ENCODE results near the gene OR11G2. TPM values are rescaled to one million over a fixed set of nuclear protein-coding genes. Genes with fewer than 3 reads are reported as not detected.
"Not testable (repeated sequence)": the region's sequence is repeated elsewhere in the genome, so short reads cannot be mapped to it uniquely, and the experiment has no call there.

The OR11G2 gene
- total RNA-seq, 2 experiments from 2014 or later: not detected

GRCh38 chr14:20164462-20164861 is 26.2 kb upstream of the OR11G2 start:
- CTCF ChIA-PET (ENCODE audit: unreplicated experiment): no interaction called here
- TF ChIP-seq, protein P1, sequence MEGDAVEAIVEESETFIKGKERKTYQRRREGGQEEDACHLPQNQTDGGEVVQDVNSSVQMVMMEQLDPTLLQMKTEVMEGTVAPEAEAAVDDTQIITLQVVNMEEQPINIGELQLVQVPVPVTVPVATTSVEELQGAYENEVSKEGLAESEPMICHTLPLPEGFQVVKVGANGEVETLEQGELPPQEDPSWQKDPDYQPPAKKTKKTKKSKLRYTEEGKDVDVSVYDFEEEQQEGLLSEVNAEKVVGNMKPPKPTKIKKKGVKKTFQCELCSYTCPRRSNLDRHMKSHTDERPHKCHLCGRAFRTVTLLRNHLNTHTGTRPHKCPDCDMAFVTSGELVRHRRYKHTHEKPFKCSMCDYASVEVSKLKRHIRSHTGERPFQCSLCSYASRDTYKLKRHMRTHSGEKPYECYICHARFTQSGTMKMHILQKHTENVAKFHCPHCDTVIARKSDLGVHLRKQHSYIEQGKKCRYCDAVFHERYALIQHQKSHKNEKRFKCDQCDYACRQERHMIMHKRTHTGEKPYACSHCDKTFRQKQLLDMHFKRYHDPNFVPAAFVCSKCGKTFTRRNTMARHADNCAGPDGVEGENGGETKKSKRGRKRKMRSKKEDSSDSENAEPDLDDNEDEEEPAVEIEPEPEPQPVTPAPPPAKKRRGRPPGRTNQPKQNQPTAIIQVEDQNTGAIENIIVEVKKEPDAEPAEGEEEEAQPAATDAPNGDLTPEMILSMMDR (conservative IDR thresholded peaks at IDR 0.05; ENCODE audit: low read length): no peak
- no peak for TF ChIP-seq EZH2phosphoT487 (IDR thresholded peaks at IDR 0.05; ENCODE audit: borderline replicate concordance, low read depth, low read length)
- no peaks in the 10 kb centered on the region for H3K9me3 ChIP-seq (ENCODE audit: low read length)
- H2AFZ ChIP-seq (ENCODE audit: low read length): no peak overlapping the region
- H3K4me3 ChIP-seq (ENCODE audit: low read depth, low read length, poor library complexity, severe bottlenecking): no peak overlapping the region
- no peaks in the 10 kb centered on the region for H3K36me3 ChIP-seq (ENCODE audit: insufficient read depth, low read length)
- POLR2A ChIA-PET: no interaction called here
- no peaks in the 10 kb centered on the region for H3K4me1 ChIP-seq (ENCODE audit: insufficient read depth, low read length, poor library complexity, severe bottlenecking)
- no peak for DNase-seq (ENCODE audit: low spot score)
- no peak overlapping the region for H3K4me2 ChIP-seq (ENCODE audit: low read length)
- H4K20me1 ChIP-seq (ENCODE audit: insufficient read depth, low read length): no peaks in the 10 kb centered on the region
- H3K27ac ChIP-seq (ENCODE audit: low read depth, low read length, poor library complexity, severe bottlenecking): no peak overlapping the region
- BruUV-seq (replicated peaks): no TSS peak
- H3K9me2 ChIP-seq (ENCODE audit: insufficient read depth, low read length): no peaks in the 10 kb centered on the region
- H3K79me2 ChIP-seq (ENCODE audit: insufficient read depth, low read depth, low read length): no peaks in the 10 kb centered on the region
- intact Hi-C loops (cut with micrococcal nuclease; ENCODE audit: unreplicated experiment): no loop called here

- no peak overlapping the region for H3K4me2 ChIP-seq (ENCODE audit: low read length)
- H3K27ac ChIP-seq (ENCODE audit: low read depth, low read length, poor library complexity, severe bottlenecking): no peak overlapping the region
- no peaks in the 10 kb centered on the region for H3K9me2 ChIP-seq (ENCODE audit: insufficient read depth, low read length)
- ChIA-PET POLR2A (no interaction called here), CTCF (ENCODE audit: unreplicated experiment) (no interaction called here)
- no peaks in the 10 kb centered on the region for H3K9me3 ChIP-seq (ENCODE audit: low read length)
- intact Hi-C loops (cut with micrococcal nuclease; ENCODE audit: unreplicated experiment): no loop called here
- TF ChIP-seq, protein P1 (conservative IDR thresholded peaks at IDR 0.05; ENCODE audit: low read length): no peak
- TF ChIP-seq EZH2phosphoT487 (IDR thresholded peaks at IDR 0.05; ENCODE audit: borderline replicate concordance, low read depth, low read length): no peak
- no peaks in the 10 kb centered on the region for H3K36me3 ChIP-seq (ENCODE audit: insufficient read depth, low read length)
- H3K4me3 ChIP-seq (ENCODE audit: low read depth, low read length, poor library complexity, severe bottlenecking): no peak overlapping the region
- no peak overlapping the region for H2AFZ ChIP-seq (ENCODE audit: low read length)
- H3K79me2 ChIP-seq (ENCODE audit: insufficient read depth, low read depth, low read length): no peaks in the 10 kb centered on the region
- no peaks in the 10 kb centered on the region for H3K4me1 ChIP-seq (ENCODE audit: insufficient read depth, low read length, poor library complexity, severe bottlenecking)
- DNase-seq (ENCODE audit: low spot score): no peak
- no peaks in the 10 kb centered on the region for H4K20me1 ChIP-seq (ENCODE audit: insufficient read depth, low read length)
- no TSS peak for BruUV-seq (replicated peaks)
Measured at GRCh38 chr14:20167091-20167490, 23.6 kb upstream of the OR11G2 start.

DNA sequence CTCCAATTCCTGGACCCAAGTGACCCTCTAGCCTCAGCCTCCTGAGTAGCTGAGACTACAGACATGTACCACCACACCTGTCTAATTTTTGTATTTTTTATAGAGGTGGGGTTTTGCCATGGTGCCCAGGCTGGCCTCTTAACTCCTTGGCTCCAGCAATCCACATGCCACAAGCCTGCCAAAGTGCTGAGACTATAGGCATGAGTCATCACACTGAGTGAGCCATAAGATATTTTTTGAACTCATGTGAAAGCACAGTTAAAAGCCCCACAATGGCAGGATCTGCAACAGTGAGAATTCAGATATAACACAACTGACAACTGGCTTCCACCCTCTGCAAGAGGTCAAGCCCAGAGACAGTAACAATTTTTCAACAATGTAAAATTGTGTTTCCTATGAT is 20.8 kb upstream of the OR11G2 start:
- H3K4me2 ChIP-seq (ENCODE audit: low read length); DNase-seq (ENCODE audit: low spot score); intact Hi-C loops (cut with micrococcal nuclease; ENCODE audit: unreplicated experiment); H3K9me2 ChIP-seq (ENCODE audit: insufficient read depth, low read length); CTCF ChIA-PET (ENCODE audit: unreplicated experiment); H3K36me3 ChIP-seq (ENCODE audit: insufficient read depth, low read length); H3K79me2 ChIP-seq (ENCODE audit: insufficient read depth, low read depth, low read length); H3K4me1 ChIP-seq (ENCODE audit: insufficient read depth, low read length, poor library complexity, severe bottlenecking); H4K20me1 ChIP-seq (ENCODE audit: insufficient read depth, low read length); BruUV-seq (replicated peaks); H2AFZ ChIP-seq (ENCODE audit: low read length); H3K9me3 ChIP-seq (ENCODE audit: low read length); H3K27ac ChIP-seq (ENCODE audit: low read depth, low read length, poor library complexity, severe bottlenecking); POLR2A ChIA-PET; H3K4me3 ChIP-seq (ENCODE audit: low read depth, low read length, poor library complexity, severe bottlenecking): not testable (repeated sequence)

DNA sequence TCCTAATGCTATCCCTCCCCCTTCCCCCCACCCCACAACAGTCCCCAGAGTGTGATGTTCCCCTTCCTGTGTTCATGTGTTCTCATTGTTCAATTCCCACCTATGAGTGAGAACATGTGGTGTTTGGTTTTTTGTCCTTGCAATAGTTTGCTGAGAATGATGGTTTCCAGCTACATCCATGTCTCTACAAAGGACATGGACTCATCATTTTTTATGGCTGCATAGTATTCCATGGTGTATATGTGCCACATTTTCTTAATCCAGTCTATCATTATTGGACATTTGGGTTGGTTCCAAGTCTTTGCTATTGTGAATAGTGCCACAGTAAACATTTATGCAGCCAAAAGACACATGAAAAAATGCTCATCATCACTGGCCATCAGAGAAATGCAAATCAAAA is 16.5 kb upstream of the OR11G2 start:
- intact Hi-C loops (cut with micrococcal nuclease; ENCODE audit: unreplicated experiment); H3K9me3 ChIP-seq (ENCODE audit: low read length); H3K4me2 ChIP-seq (ENCODE audit: low read length); H3K79me2 ChIP-seq (ENCODE audit: insufficient read depth, low read depth, low read length); H4K20me1 ChIP-seq (ENCODE audit: insufficient read depth, low read length); H3K4me1 ChIP-seq (ENCODE audit: insufficient read depth, low read length, poor library complexity, severe bottlenecking); POLR2A ChIA-PET; H3K27ac ChIP-seq (ENCODE audit: low read depth, low read length, poor library complexity, severe bottlenecking); H3K9me2 ChIP-seq (ENCODE audit: insufficient read depth, low read length); H2AFZ ChIP-seq (ENCODE audit: low read length); BruUV-seq (replicated peaks); H3K36me3 ChIP-seq (ENCODE audit: insufficient read depth, low read length); DNase-seq (ENCODE audit: low spot score); CTCF ChIA-PET (ENCODE audit: unreplicated experiment); H3K4me3 ChIP-seq (ENCODE audit: low read depth, low read length, poor library complexity, severe bottlenecking): not testable (repeated sequence)
